NCI-H2196 treated with DMSO at 0.1 percent for 48 hours (cell line): ENCODE results near the gene RBFOX1.

Source experiments
- DNase-seq: peaks from one replicate; lab custom pipeline; 2025; ENCODE audit not compliant: unreplicated experiment; lab: John Stamatoyannopoulos, UW

The RBFOX1 gene

DNA sequence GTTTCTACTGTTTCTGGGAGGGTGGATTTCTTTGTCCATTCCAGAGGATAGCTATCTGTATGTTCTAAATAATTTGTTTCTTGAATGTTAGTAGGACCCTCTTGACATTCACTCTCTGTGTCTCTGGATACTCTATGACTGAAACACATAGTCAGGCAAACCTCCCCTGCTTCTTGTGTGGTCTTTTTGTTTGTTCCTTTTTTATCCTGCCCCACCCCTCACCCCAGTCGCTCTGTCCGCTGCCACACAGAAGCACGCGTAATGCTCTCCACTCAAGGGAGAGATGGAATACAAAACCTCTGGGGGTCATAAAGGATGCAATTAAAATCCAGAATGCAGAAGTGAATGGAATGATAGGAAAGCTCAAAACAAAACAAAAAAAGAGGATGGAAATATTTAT lies 253.1 kb downstream of the RBFOX1 start:
- no peak for DNase-seq

GRCh38 chr16:7590934-7591333 lies 258.3 kb downstream of the RBFOX1 start:
- no peak for DNase-seq

DNA sequence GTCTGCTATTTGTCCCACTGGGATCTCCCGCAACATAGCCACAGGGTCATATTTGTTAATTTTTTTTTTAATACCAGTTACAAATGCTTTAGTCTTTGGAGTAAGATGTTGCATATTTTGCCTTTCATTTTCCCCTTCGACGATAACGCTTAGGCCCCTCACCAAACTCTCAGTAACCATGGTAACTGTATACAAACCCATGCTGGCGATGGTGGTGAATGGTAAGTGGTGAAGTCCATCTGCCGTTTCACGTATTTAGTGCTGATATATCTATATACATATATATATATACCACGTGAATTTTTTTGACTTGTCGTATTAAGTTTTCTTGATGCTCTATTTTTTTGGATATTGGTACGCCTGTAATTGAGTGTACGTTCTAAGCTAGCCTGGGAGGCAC lies 263.7 kb downstream of the RBFOX1 start:
- DNase-seq, result no peak

DNA sequence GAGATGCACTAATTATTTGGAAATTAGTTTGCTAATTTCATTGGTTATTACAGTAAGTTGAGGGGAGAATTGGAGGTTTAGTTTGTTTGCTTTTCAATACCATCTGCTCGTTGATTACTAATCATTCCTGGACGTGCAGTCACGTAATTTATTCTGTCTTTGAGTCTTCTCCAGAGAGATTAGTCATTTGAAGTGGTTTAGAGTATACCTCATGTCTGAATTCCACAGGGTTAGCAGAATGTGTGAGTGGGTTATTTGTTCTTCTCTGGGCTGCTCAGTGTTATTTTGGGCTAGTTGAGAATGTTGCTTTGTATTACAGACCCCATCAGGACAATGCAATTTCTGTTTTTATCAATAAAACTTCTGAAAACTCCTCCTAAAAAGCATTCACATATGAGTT lies 265.0 kb downstream of the RBFOX1 start:
- DNase-seq, result no peak

DNA sequence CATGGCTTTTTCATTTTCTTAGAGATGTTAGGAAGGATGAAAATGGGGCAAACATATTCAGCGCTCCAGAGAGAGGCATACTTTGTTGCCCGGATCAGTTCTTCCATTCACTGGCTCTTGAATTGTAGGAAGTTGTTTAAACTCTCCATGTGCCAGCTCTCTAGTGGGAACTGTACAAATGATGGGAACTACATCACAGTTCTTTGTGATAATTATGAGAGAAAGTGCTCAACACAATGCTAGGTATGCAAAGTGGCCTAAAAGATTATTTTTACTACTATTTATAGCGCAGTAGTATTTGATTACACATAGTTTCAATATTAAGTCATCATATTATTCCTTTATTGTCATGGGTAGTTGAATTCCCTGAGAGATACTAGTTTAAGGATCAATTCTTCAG lies 268.5 kb downstream of the RBFOX1 start:
- no peak for DNase-seq

GRCh38 chr16:7602291-7602950 lies 269.8 kb downstream of the RBFOX1 start:
- no peak for DNase-seq

DNA sequence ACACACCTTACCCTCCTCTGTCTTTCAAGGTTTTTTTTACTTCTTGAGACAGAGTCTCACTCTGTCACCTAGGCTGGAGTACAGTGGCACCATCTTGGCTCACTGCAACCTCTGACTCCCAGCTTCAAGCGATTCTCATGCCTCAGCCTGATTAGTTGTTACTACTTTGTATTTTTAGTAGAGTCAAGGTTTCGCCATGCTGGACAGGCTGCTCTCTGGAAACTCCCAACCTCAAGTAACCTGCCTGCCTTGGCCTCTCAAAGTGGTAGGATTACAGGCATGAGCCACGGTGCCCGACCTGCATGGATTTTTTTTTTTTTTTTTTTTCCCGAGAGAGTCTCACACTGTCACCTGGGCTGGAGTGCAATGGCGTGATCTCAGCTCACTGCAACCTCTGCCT lies 273.2 kb downstream of the RBFOX1 start:
- no peak for DNase-seq

- no peak for DNase-seq
Measured at GRCh38 chr16:7612671-7613070, 280.0 kb downstream of the RBFOX1 start.

- DNase-seq, result no peak
Measured at GRCh38 chr16:7613518-7613917, 280.9 kb downstream of the RBFOX1 start.

GRCh38 chr16:7614021-7614795 lies 281.6 kb downstream of the RBFOX1 start:
- no peak for DNase-seq

DNA sequence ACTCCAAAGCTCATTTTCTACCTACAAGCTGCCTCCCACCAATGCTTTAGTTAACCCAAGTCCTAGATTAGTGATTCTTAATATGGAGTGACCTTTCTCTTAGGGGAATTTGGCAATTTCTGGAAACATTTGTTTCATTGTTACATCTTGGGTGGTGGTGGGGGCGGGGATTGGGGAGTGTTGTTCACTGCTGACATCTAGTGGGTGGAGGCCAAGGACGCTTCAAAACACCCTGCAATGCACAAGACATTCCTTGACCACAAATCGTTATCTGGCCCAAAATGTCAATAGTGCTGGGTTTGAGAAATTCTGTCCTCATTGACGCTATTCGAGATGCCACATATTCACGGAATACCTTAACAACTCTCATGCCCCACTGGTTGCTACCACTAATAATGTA lies 282.9 kb downstream of the RBFOX1 start:
- DNase-seq, result no peak

DNA sequence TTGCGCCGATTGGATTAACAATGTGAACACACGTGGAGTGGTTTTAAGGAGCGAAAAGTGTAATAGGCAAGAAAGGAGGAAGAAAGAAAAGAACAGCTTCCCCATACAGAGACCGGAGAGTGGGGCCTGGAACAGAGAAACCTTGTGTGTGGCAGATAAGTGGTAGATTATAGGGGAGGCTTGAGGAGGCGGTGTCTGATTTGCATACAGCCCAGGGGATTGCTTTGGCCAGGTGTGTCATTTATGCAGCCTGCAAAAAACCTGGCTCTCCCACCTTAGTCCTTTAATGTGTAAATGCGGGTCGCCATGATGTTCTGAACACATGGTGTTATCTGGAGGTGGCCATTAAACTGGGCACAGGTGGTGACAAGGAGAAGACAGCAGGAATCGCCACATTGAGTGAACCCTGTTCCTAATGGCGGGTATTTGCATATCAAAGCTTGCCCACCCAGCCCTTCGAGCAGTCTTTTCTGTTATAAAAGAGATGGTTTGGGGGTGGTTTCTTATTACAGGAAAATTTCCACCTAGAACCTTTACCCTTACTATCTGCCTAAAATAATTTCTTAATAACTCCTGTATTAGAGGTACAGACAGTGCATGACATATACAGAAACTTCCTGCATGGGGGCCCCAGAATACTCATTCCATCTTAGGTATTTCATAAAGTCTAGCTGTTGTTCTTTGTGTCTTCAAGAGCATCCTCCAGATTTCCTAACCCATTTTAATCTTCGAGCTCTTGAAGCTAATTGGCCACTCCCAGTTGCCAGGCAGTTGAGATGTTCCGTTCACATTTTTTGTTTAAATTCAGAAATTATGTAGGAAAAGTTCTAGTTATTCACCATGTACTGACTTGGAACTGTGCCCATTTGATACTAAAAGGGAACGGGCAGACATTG lies 292.5 kb downstream of the RBFOX1 start:
- no peak for DNase-seq

DNA sequence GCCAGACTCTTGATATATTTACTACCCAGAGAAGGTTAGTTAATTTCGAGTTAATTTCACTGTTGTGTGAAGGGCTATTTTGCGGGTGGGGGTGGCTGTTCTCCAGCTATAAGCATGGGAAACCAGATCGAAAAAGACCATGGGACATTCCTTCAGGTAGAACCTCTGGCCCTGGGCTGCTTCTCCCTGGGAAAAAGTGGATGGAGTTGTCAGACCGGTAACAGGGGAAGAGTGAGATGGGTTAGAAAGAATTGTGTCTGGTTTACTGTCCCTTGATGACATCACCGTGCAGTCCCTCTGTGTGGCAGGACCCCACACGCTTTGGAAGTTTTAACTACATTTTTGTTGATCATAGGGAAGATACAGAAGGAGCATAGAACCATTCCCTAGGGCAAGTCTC lies 296.3 kb downstream of the RBFOX1 start:
- DNase-seq, result no peak

DNA sequence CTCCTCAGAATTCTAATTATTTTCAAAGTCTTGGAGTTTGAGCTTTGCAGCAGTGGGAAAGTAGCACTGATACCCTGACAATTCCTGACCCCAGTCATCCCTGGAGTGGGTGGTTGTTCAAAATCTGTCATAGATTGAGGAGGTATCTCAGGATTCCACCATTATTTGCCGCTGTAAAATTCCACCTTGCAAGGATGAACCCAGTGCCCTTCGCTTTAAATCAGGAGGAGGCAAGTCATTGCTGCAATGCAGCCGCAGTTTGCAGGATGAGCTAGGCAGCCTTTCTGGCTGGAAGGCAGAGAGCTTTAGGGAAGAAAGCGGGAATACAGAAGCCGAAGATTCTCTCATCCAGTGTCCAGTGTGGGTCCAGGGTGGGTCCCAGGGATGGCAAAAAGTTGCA lies 296.9 kb downstream of the RBFOX1 start:
- no peak for DNase-seq

GRCh38 chr16:7637446-7637845 lies 304.8 kb downstream of the RBFOX1 start:
- DNase-seq, result no peak

- DNase-seq, result no peak
Measured at GRCh38 chr16:7638306-7638705, 305.7 kb downstream of the RBFOX1 start.

- DNase-seq, result no peak
Measured at GRCh38 chr16:7640334-7640733, 307.7 kb downstream of the RBFOX1 start.

DNA sequence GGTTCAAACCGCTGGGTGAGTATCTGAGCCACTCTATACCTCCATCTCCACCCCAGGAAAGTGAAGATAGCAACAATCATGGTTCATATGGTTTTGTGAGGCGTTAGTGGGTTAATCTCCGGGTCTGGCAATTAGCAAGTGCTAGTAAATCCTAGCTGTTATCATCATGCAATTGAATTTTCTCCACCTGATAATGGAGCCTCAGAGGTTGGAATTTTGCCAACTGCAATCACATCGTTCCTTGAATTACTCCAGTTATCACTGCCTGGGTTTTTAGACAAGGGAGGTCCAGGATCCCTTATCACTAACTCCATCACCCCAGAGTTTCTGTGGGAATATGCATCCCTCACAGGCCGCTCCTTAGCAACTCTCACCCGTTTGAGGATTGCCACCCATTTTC lies 311.5 kb downstream of the RBFOX1 start:
- DNase-seq, result no peak

GRCh38 chr16:7644811-7645210 lies 312.2 kb downstream of the RBFOX1 start:
- no peak for DNase-seq

DNA sequence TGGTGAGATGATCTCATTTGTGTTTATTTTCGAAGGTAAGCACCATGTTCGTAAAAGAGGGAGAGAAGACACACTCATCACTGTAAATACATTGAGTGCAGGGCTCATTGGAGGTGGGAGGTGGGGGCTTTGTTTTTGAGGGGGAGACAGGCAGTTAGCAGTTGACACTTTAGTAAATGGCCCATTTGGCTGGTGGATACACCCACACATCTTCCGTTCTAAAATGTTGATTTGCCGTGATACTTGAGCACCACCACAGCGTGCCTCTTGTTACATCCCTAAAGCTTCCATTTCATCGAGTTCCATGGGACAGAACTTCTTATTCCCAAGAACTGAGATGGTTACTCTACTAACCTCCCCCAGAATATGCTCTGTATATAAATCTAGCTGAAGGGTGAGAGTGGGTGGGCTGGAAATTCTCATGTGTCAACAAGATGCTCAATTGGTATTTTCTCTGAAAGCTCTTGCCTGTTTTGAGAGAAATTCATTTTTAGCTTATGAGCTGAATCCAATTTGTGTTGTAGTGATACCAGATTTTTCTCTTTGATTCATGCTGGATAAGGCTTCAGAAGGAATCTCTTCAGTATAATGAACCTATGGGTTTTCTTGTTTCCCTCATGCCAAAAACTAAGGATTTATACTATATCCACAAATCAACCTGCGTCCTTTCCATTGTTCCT lies 314.3 kb downstream of the RBFOX1 start:
- no peak for DNase-seq

- DNase-seq, result no peak
Measured at GRCh38 chr16:7650431-7650830, 317.8 kb downstream of the RBFOX1 start.
